Thoracic aorta (tissue), 2 donors: Measurements from ENCODE around the gene ASCC2. TPM values are rescaled to one million over a fixed set of nuclear protein-coding genes. Genes with fewer than 3 reads are reported as not detected.

ENCODE experiments used
- ATAC-seq: fragments of 150-250 bp; one replicate; pipeline ENCODE4 v1.8.0; 2017; ENCODE audit warnings: low read depth; ENCODE audit not compliant: insufficient number of reproducible peaks, low FRiP score
- DNase-seq: peaks from one replicate; pipeline ENCODE4 v3.0.0-alpha.2; 2020; ENCODE audit warnings: low spot score
- H3K27ac ChIP-seq, 2 donors: fragments of 200-600 bp; sonication (generic); 1 replicate in 1 of 2; 2 replicates in 1 of 2; pipeline ENCODE4 v1.5.1; 2016; ENCODE audit warnings: mild to moderate bottlenecking in 2 of 2, moderate library complexity in 2 of 2
- H3K27me3 ChIP-seq: fragments of 200-600 bp; sonication (generic); replicated peaks from 2 replicates; pipeline ENCODE4 v1.6.0; 2016; ENCODE audit warnings: mild to moderate bottlenecking; ENCODE audit not compliant: insufficient read depth
- H3K36me3 ChIP-seq: fragments of 200-600 bp; sonication (generic); one replicate; pipeline ENCODE4 v1.5.1; 2016
- H3K4me1 ChIP-seq, 2 donors: fragments of 200-600 bp; sonication (generic); 1 replicate in 1 of 2; 2 replicates in 1 of 2; pipeline versions ENCODE4 v1.5.1 to v1.6.0; 2016; ENCODE audit warnings: low read depth in 2 of 2, mild to moderate bottlenecking in 1 of 2; ENCODE audit not compliant: control insufficient read depth in 1 of 2
- H3K4me3 ChIP-seq: fragments of 200-600 bp; sonication (generic); 2 replicates; pipeline ENCODE4 v1.5.1; 2016; ENCODE audit warnings: mild to moderate bottlenecking
- H3K9me3 ChIP-seq: fragments of 200-600 bp; sonication (generic); 2 replicates; pipeline ENCODE4 v1.5.1; 2016
- total RNA-seq, 2 donors: library from RNA; depleted of rRNA; stranded (reverse); fragments of >200 nt; gene quantifications; one replicate each; pipeline versions ENCODE4 v1.1.0 to v1.2.3, GENCODE V29; 2016
- TF ChIP-seq, protein P1 (sequence below): fragments of 200-600 bp; sonication (generic); IDR thresholded peaks from one replicate; pipeline ENCODE4 v1.5.1; 2019; ENCODE audit warnings: antibody characterized with exemption

ASCC2 gene
- total RNA-seq, 2 donors from 2014 or later, result 31.0 to 41.8 TPM

GRCh38 chr22:29810216-29810615, 27.9 kb downstream of the ASCC2 start:
- H3K36me3 ChIP-seq, result peaks cover 62% of the 10 kb centered on the region
- no peak for DNase-seq
- H3K27ac ChIP-seq, result no peak overlapping the region
- ATAC-seq, result no peak
- no peaks in the 10 kb centered on the region for H3K4me1 ChIP-seq
- H3K27me3 ChIP-seq, result no peaks in the 10 kb centered on the region
- TF ChIP-seq, protein P1, sequence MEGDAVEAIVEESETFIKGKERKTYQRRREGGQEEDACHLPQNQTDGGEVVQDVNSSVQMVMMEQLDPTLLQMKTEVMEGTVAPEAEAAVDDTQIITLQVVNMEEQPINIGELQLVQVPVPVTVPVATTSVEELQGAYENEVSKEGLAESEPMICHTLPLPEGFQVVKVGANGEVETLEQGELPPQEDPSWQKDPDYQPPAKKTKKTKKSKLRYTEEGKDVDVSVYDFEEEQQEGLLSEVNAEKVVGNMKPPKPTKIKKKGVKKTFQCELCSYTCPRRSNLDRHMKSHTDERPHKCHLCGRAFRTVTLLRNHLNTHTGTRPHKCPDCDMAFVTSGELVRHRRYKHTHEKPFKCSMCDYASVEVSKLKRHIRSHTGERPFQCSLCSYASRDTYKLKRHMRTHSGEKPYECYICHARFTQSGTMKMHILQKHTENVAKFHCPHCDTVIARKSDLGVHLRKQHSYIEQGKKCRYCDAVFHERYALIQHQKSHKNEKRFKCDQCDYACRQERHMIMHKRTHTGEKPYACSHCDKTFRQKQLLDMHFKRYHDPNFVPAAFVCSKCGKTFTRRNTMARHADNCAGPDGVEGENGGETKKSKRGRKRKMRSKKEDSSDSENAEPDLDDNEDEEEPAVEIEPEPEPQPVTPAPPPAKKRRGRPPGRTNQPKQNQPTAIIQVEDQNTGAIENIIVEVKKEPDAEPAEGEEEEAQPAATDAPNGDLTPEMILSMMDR, result no peak
- H3K4me3 ChIP-seq, result no peak overlapping the region
- H3K9me3 ChIP-seq, result no peaks in the 10 kb centered on the region

GRCh38 chr22:29806196-29806595, 31.9 kb downstream of the ASCC2 start:
- H3K27ac ChIP-seq, result no peak overlapping the region
- no peaks in the 10 kb centered on the region for H3K4me1 ChIP-seq
- no peak overlapping the region for H3K4me3 ChIP-seq
- TF ChIP-seq, protein P1, result no peak
- no peaks in the 10 kb centered on the region for H3K9me3 ChIP-seq
- no peak for ATAC-seq
- peaks cover 47% of the 10 kb centered on the region for H3K36me3 ChIP-seq
- H3K27me3 ChIP-seq, result no peaks in the 10 kb centered on the region
- no peak for DNase-seq

DNA sequence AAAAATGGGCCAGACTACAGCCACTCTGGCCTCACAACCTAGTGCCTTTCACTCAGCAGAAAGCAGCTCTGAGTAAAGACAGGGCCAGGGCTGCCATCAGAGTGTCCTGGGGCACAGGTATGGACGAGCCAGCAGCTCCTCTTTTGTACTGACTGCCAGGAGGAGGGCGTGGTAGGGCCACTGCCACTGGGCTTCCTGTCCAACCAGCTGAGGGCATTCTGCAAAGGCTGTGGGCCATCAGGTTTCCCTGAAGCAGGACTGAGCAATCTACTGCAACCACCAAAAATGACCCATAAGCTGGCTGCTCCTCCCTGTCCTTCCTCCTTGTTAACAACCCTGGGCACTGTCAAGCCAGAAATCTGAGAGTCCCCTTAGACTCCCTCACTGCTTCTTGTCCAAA, 33.1 kb downstream of the ASCC2 start:
- Histone ChIP-seq H3K4me3 (no peak overlapping the region), H3K36me3 (peaks cover 55% of the 10 kb centered on the region), H3K27ac (no peak overlapping the region), H3K27me3 (no peaks in the 10 kb centered on the region), H3K9me3 (no peaks in the 10 kb centered on the region), H3K4me1 (no peaks in the 10 kb centered on the region)
- ATAC-seq (no peak), DNase-seq (no peak)
- TF ChIP-seq, protein P1, result no peak

DNA sequence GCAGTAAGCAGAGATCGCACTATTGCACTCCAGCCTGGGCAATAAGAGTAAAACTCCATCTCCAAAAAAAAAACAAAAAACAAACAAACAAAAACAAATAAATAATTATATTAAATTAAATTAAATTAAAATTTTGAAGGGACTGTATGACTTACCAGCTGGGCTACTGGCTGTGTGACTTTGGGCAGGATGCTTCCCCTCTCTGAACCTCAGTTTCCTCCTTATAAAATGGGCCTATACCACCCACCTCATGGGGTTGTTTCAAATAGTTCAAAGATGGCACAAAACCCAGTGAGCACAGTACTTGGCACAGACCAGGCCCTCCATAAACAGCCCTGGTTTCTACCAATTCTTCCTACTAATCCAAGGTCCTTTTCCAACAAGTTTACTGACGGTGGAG, 34.9 kb downstream of the ASCC2 start:
- peaks cover 56% of the 10 kb centered on the region for H3K36me3 ChIP-seq
- H3K9me3 ChIP-seq, result no peaks in the 10 kb centered on the region

GRCh38 chr22:29801796-29802195, 36.3 kb downstream of the ASCC2 start:
- no peaks in the 10 kb centered on the region for H3K9me3 ChIP-seq
- no peak overlapping the region for H3K4me3 ChIP-seq
- ATAC-seq (no peak), DNase-seq (no peak)
- H3K36me3 ChIP-seq, result peaks cover 46% of the 10 kb centered on the region
- TF ChIP-seq, protein P1, result no peak
- H3K4me1 ChIP-seq, result peaks cover 7 to 20% of the 10 kb centered on the region in 2 donors
- no peak overlapping the region for H3K27ac ChIP-seq
- no peaks in the 10 kb centered on the region for H3K27me3 ChIP-seq

More for the DNA sequence above, 34.9 kb downstream of the ASCC2 start:
- H3K4me3 ChIP-seq, result no peak overlapping the region
- DNase-seq, result no peak
- no peak overlapping the region for H3K27ac ChIP-seq
- no peak for ATAC-seq
- H3K27me3 ChIP-seq, result no peaks in the 10 kb centered on the region
- peaks cover 7 to 17% of the 10 kb centered on the region in 2 donors for H3K4me1 ChIP-seq
- TF ChIP-seq, protein P1, result no peak
